SK-N-SH (cell line): ENCODE results near the gene ZNF324B. TPM values are rescaled to one million over a fixed set of nuclear protein-coding genes. Genes with fewer than 3 reads are reported as not detected.

ENCODE experiments used
- CTCF ChIA-PET: fragments of 300-600, 350-600 bp; formaldehyde crosslinking; extraction: SDS; loops from one replicate; lab custom pipeline; 2021; lab: Yijun Ruan, JAX
- POLR2A ChIA-PET: fragments of 350-600 bp; sonication (Branson Sonifier 250); formaldehyde crosslinking; extraction: SDS; loops from one replicate; lab custom pipeline; 2020; ENCODE audit warnings: antibody characterized with exemption, inconsistent platforms; lab: Yijun Ruan, JAX
- DNase-seq: peaks from one replicate; pipeline ENCODE4 v3.0.0; 2012
- H2AFZ ChIP-seq: fragments of 200-600 bp; sonication (generic); 2 replicates; pipeline ENCODE4 v1.8.1; 2016; ENCODE audit warnings: antibody characterized with exemption, mild to moderate bottlenecking, low read depth
- H3F3A ChIP-seq: fragments of 200-600 bp; sonication (generic); replicated peaks from 2 replicates; pipeline ENCODE3; 2016; ENCODE audit warnings: antibody characterized with exemption, mild to moderate bottlenecking; ENCODE audit not compliant: insufficient read depth
- H3K27ac ChIP-seq, 2 experiments: fragments of 200-500 bp in 1 of 2; fragments of 200-600 bp in 1 of 2; sonication (Bioruptor generic) in 1 of 2; sonication (generic), shearing (Covaris generic) in 1 of 2; 2 replicates each; pipeline versions ENCODE4 v1.5.1 to v1.6.1; 2014 to 2016; ENCODE audit warnings: low read depth in 2 of 2, inconsistent platforms in 1 of 2, low read length in 1 of 2, mild to moderate bottlenecking in 1 of 2, mixed read lengths in 1 of 2
- H3K27me3 ChIP-seq: fragments of 200-600 bp; sonication (generic), shearing (Covaris generic); 2 replicates; pipeline ENCODE4 v1.6.1; 2016; ENCODE audit warnings: mixed run types; ENCODE audit not compliant: insufficient read depth
- H3K36me3 ChIP-seq, 2 experiments: fragments of 200-500 bp in 1 of 2; fragments of 200-600 bp in 1 of 2; sonication (Bioruptor generic) in 1 of 2; sonication (generic) in 1 of 2; replicated peaks in 1 of 2; 2 replicates each; pipeline versions ENCODE3 to v1.5.1; 2014 to 2016; ENCODE audit warnings: low read length in 1 of 2, mild to moderate bottlenecking in 1 of 2; ENCODE audit not compliant: insufficient read depth in 2 of 2, control insufficient read depth in 1 of 2
- H3K4me1 ChIP-seq, 2 experiments: fragments of 200-500 bp in 1 of 2; fragments of 200-600 bp in 1 of 2; sonication (Bioruptor generic) in 1 of 2; sonication (generic), shearing (Covaris generic) in 1 of 2; 2 replicates each; pipeline versions ENCODE4 v1.5.1 to v1.6.1; 2014 to 2016; ENCODE audit warnings: low read depth in 1 of 2, low read length in 1 of 2, mixed run types in 1 of 2; ENCODE audit not compliant: insufficient read depth in 2 of 2, control insufficient read depth in 1 of 2
- H3K4me2 ChIP-seq: fragments of 200-600 bp; sonication (generic), shearing (Covaris generic); 2 replicates; pipeline ENCODE4 v1.6.1; 2017; ENCODE audit warnings: mixed run types
- H3K4me3 ChIP-seq, 2 experiments: fragments of 200-500 bp in 1 of 2; fragments of 200-600 bp in 1 of 2; sonication (Bioruptor generic) in 1 of 2; sonication (generic), shearing (Covaris generic) in 1 of 2; 2 replicates each; pipeline versions ENCODE4 v1.5.1 to v1.8.1; 2014 to 2016; ENCODE audit warnings: low read depth in 2 of 2, inconsistent platforms in 1 of 2, low read length in 1 of 2, mild to moderate bottlenecking in 1 of 2, mixed read lengths in 1 of 2, moderate library complexity in 1 of 2
- H3K79me2 ChIP-seq: fragments of 200-600 bp; sonication (generic); 2 replicates; pipeline ENCODE4 v1.8.1; 2017; ENCODE audit warnings: mild to moderate bottlenecking; ENCODE audit not compliant: insufficient read depth
- H3K9ac ChIP-seq: fragments of 200-600 bp; sonication (generic); 2 replicates; pipeline ENCODE4 v1.6.1; 2017; ENCODE audit warnings: mixed run types
- H3K9me2 ChIP-seq: fragments of 200-600 bp; sonication (generic); 2 replicates; pipeline ENCODE4 v1.6.1; 2017; ENCODE audit warnings: mixed run types
- H3K9me3 ChIP-seq: fragments of 200-600 bp; sonication (generic); 2 replicates; pipeline ENCODE4 v1.6.1; 2017; ENCODE audit warnings: mixed run types, mild to moderate bottlenecking, moderate library complexity
- H4K20me1 ChIP-seq: fragments of 200-600 bp; sonication (generic); 2 replicates; pipeline ENCODE4 v1.6.1; 2017; ENCODE audit warnings: mild to moderate bottlenecking, mixed run types; ENCODE audit not compliant: insufficient read depth
- EP300 ChIP-seq, 2 experiments: IDR thresholded peaks; 2 replicates each; pipeline versions ENCODE4 v1.4.0 to v1.6.1; 2012; ENCODE audit warnings: borderline replicate concordance in 1 of 2, low read depth in 1 of 2, low read length in 1 of 2
- FOSL2 ChIP-seq: IDR thresholded peaks from 2 replicates; pipeline ENCODE4 v1.4.0; 2012; ENCODE audit warnings: low read depth, mild to moderate bottlenecking, moderate library complexity, borderline replicate concordance
- FOXJ3 ChIP-seq: sonication (generic); formaldehyde crosslinking; IDR thresholded peaks from 2 replicates; pipeline ENCODE4 v1.5.1; 2020; ENCODE audit warnings: mild to moderate bottlenecking, missing genetic modification reagents
- FOXM1 ChIP-seq: IDR thresholded peaks from 2 replicates; pipeline ENCODE4 v1.4.0; 2012; ENCODE audit warnings: low read depth, mild to moderate bottlenecking
- GABPA ChIP-seq: IDR thresholded peaks from 2 replicates; pipeline ENCODE4 v1.4.0; 2012; ENCODE audit warnings: low read depth, mild to moderate bottlenecking
- GATA2 ChIP-seq: sonication (generic); formaldehyde crosslinking; IDR thresholded peaks from 2 replicates; pipeline ENCODE4 v1.5.0; 2020; ENCODE audit warnings: mild to moderate bottlenecking, missing genetic modification reagents
- JUND ChIP-seq: IDR thresholded peaks from 2 replicates; pipeline ENCODE4 v1.4.0; 2012
- MAX ChIP-seq: IDR thresholded peaks from 2 replicates; pipeline ENCODE4 v1.4.0; 2012; ENCODE audit warnings: low read depth
- NFIC ChIP-seq: IDR thresholded peaks from 2 replicates; pipeline ENCODE4 v1.4.0; 2012; ENCODE audit warnings: borderline replicate concordance
- RCOR1 ChIP-seq: fragments of 150-350 bp; IDR thresholded peaks from 2 replicates; pipeline ENCODE4 v1.6.1; 2017; ENCODE audit warnings: antibody characterized with exemption, low read length
- REST ChIP-seq: IDR thresholded peaks from 2 replicates; pipeline ENCODE4 v1.6.1; 2012; ENCODE audit warnings: mild to moderate bottlenecking, low read depth, low read length, moderate library complexity
- RFX5 ChIP-seq: IDR thresholded peaks from 2 replicates; pipeline ENCODE4 v1.6.1; 2012; ENCODE audit warnings: mild to moderate bottlenecking, improper control_type of control experiment, low read length
- SIN3A ChIP-seq: IDR thresholded peaks from 2 replicates; pipeline ENCODE4 v1.6.1; 2012; ENCODE audit warnings: low read depth, mild to moderate bottlenecking, low read length, moderate library complexity, borderline replicate concordance
- SMC3 ChIP-seq: IDR thresholded peaks from 2 replicates; pipeline ENCODE4 v1.6.1; 2012; ENCODE audit warnings: low read depth, low read length, improper control_type of control experiment
- TEAD4 ChIP-seq: IDR thresholded peaks from 2 replicates; pipeline ENCODE4 v1.4.0; 2012; ENCODE audit warnings: mild to moderate bottlenecking, borderline replicate concordance; ENCODE audit not compliant: insufficient read depth
- YY1 ChIP-seq: IDR thresholded peaks from 2 replicates; pipeline ENCODE4 v1.4.0; 2012; ENCODE audit warnings: low read depth, mild to moderate bottlenecking
- WGBS: methylation state at CpG from one replicate; pipeline ENCODE4 v1.1.6; 2017; ENCODE audit warnings: low lambda C conversion rate; 5-methylcytosine and 5-hydroxymethylcytosine counted together
- polyA plus RNA-seq, 3 experiments: library from polyadenylated mRNA; depleted of rRNA; stranded (reverse); fragments of >200 nt; gene quantifications; 2 replicates each; pipeline ENCODE4 v1.2.3, GENCODE V29; 2012
- TF ChIP-seq, protein P1 (sequence below): IDR thresholded peaks from 2 replicates; pipeline ENCODE4 v1.4.0; 2012; ENCODE audit warnings: low read depth, borderline replicate concordance
- TF ChIP-seq, protein P2 (sequence below): IDR thresholded peaks from 2 replicates; pipeline ENCODE4 v1.4.0; 2012; ENCODE audit warnings: low read depth, borderline replicate concordance

Gene ZNF324B
- polyA plus RNA-seq, 1 of the 3 experiments (the other 2 are of a cell fraction): 2.9 TPM

- POLR2A ChIA-PET: interaction anchor here (1.2 kb wide), 1 partner anchor 17 kb away, joined by 3 read pairs; no protein-coding TSS in a partner anchor
- H3K9me2 ChIP-seq: no peaks in the 10 kb centered on the region
Observed at GRCh38 chr19:58468216-58468839, 16.9 kb downstream of the ZNF324B start.

More at GRCh38 chr19:58468216-58468839, 16.9 kb downstream of the ZNF324B start:
- Histone ChIP-seq H3K4me3 (peak overlapping the region; percentile 30 to 86), H3F3A (peaks cover 3% of the 10 kb centered on the region), H3K27ac (no peak overlapping the region; a peak in 1 of 4 replicates), H3K4me1 (peaks cover 0 to 12% of the 10 kb centered on the region in 2 experiments; a peak in 1 of 4 replicates), H3K4me2 (peak overlapping the region; percentile 73), H3K36me3 (peaks cover 0 to 33% of the 10 kb centered on the region in 2 experiments), H3K79me2 (peaks cover 25% of the 10 kb centered on the region), H3K9ac (no peak overlapping the region), H2AFZ (no peak overlapping the region), H3K9me3 (no peaks in the 10 kb centered on the region), H4K20me1 (peaks cover 13% of the 10 kb centered on the region; the same call in 1 of the 2 replicates), H3K27me3 (no peaks in the 10 kb centered on the region)
- DNase-seq: no peak
- TF ChIP-seq JUND (no peak), FOSL2 (no peak), EP300 (IDR thresholded peaks at IDR 0.05; ENCODE audit: borderline replicate concordance in 1 of 2, low read depth in 1 of 2, low read length in 1 of 2) (no peak), GATA2 (CRISPR knock-in tag) (no peak), FOXM1 (no peak), REST (no peak), TEAD4 (no peak), RCOR1 (no peak), SMC3 (no peak), SIN3A (no peak), RFX5 (no peak), NFIC (no peak), GABPA (no peak), YY1 (no peak), MAX (no peak), FOXJ3 (CRISPR knock-in tag) (no peak)
- TF ChIP-seq, protein P1, sequence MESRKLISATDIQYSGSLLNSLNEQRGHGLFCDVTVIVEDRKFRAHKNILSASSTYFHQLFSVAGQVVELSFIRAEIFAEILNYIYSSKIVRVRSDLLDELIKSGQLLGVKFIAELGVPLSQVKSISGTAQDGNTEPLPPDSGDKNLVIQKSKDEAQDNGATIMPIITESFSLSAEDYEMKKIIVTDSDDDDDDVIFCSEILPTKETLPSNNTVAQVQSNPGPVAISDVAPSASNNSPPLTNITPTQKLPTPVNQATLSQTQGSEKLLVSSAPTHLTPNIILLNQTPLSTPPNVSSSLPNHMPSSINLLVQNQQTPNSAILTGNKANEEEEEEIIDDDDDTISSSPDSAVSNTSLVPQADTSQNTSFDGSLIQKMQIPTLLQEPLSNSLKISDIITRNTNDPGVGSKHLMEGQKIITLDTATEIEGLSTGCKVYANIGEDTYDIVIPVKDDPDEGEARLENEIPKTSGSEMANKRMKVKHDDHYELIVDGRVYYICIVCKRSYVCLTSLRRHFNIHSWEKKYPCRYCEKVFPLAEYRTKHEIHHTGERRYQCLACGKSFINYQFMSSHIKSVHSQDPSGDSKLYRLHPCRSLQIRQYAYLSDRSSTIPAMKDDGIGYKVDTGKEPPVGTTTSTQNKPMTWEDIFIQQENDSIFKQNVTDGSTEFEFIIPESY: no peak
- TF ChIP-seq, protein P2, sequence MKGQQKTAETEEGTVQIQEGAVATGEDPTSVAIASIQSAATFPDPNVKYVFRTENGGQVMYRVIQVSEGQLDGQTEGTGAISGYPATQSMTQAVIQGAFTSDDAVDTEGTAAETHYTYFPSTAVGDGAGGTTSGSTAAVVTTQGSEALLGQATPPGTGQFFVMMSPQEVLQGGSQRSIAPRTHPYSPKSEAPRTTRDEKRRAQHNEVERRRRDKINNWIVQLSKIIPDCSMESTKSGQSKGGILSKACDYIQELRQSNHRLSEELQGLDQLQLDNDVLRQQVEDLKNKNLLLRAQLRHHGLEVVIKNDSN: no peak
- WGBS: 48% methylated on average over 5 of the region's 5 CpGs
- CTCF ChIA-PET: interaction anchor here (1.7 kb wide), 1 partner anchor 50 kb away, joined by 4 read pairs; no protein-coding TSS in a partner anchor
